ENCODE data around the gene DLGAP3. TPM values are rescaled to one million over a fixed set of nuclear protein-coding genes. Genes with fewer than 3 reads are reported as not detected.
A peak's percentile ranks its signal among the peaks of the same experiment; 100 is the strongest.

DLGAP3 gene
- total and polyA plus RNA-seq, 2 of the 13 experiments (the other 11 are each of a cell fraction or from before 2014, with no cell fraction given), result 0.03 to 0.04 TPM

DNA sequence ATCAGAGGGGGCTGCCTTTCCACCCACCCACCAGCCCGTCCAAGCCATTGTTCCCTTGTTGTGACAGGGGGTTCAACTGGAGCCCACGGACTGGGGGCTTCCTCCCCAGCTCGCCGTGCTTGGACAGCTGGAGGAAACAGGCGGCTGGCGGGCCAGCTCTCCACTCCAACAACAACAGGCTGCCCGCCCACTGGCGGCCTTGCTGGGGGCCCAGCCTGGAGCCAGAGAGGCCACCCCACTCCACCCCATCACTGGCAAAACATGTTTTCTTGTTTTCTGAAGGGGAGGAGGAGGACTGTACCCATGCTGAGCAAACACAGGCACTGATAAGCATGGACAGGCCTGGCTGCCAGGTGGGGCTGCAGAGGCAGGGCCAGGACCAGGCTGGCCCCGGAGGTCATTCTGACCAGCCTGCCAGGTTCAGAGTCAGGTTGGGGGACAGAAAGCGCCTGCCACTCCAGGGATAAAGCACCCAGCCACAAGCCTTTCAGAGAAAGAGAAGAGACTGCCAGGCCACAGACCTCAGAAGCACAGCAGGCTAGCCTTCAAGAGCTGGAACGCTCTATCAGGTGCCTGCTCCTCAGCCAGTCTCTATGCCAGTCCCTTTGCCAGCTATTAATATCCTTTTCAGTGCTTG lies 103.9 kb downstream of the DLGAP3 start (continued):
- TF ChIP-seq, protein P1, sequence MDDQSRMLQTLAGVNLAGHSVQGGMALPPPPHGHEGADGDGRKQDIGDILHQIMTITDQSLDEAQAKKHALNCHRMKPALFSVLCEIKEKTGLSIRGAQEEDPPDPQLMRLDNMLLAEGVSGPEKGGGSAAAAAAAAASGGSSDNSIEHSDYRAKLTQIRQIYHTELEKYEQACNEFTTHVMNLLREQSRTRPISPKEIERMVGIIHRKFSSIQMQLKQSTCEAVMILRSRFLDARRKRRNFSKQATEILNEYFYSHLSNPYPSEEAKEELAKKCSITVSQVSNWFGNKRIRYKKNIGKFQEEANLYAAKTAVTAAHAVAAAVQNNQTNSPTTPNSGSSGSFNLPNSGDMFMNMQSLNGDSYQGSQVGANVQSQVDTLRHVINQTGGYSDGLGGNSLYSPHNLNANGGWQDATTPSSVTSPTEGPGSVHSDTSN (CRISPR knock-in tag; IDR thresholded peaks at IDR 0.05; ENCODE audit: borderline replicate concordance), result no peak
- TF ChIP-seq YEATS4 (CRISPR knock-in tag; IDR thresholded peaks at IDR 0.05; ENCODE audit: borderline replicate concordance) (no peak), ZNF746 (CRISPR knock-in tag; IDR thresholded peaks at IDR 0.05) (peak; percentile 79; the same call in 1 of the 2 replicates), EZH2 (conservative IDR thresholded peaks at IDR 0.05; ENCODE audit: low read depth, low read length) (no peak), ZNF879 (CRISPR knock-in tag; IDR thresholded peaks at IDR 0.05) (no peak), ZNF24 (IDR thresholded peaks at IDR 0.05) (no peak), MED8 (CRISPR knock-in tag; IDR thresholded peaks at IDR 0.05; ENCODE audit: insufficient replicate concordance) (no peak), ZSCAN30 (CRISPR knock-in tag; IDR thresholded peaks at IDR 0.05) (no peak), ETV5 (CRISPR knock-in tag; IDR thresholded peaks at IDR 0.05; ENCODE audit: borderline replicate concordance) (no peak), GTF3A (CRISPR knock-in tag; conservative IDR thresholded peaks at IDR 0.05) (no peak), ZNF431 (CRISPR knock-in tag; IDR thresholded peaks at IDR 0.05; ENCODE audit: borderline replicate concordance, low read depth) (no peak), THYN1 (CRISPR knock-in tag; IDR thresholded peaks at IDR 0.05; ENCODE audit: borderline replicate concordance, low read depth) (no peak), ZNF709 (CRISPR knock-in tag; IDR thresholded peaks at IDR 0.05) (no peak), ZNF552 (CRISPR knock-in tag; IDR thresholded peaks at IDR 0.05; ENCODE audit: borderline replicate concordance) (no peak), HMG20A (CRISPR knock-in tag; IDR thresholded peaks at IDR 0.05; ENCODE audit: borderline replicate concordance) (peak; percentile 25; the same call in 1 of the 2 replicates), ZNF788 (CRISPR knock-in tag; IDR thresholded peaks at IDR 0.05; ENCODE audit: borderline replicate concordance) (peak; percentile 63; the same call in 1 of the 2 replicates), NFE2L2 (IDR thresholded peaks at IDR 0.05; ENCODE audit: low read length) (no peak), SRSF4 (IDR thresholded peaks at IDR 0.05; ENCODE audit: low read depth, low read length, poor library complexity, severe bottlenecking) (no peak)
- TF ChIP-seq, protein P2, sequence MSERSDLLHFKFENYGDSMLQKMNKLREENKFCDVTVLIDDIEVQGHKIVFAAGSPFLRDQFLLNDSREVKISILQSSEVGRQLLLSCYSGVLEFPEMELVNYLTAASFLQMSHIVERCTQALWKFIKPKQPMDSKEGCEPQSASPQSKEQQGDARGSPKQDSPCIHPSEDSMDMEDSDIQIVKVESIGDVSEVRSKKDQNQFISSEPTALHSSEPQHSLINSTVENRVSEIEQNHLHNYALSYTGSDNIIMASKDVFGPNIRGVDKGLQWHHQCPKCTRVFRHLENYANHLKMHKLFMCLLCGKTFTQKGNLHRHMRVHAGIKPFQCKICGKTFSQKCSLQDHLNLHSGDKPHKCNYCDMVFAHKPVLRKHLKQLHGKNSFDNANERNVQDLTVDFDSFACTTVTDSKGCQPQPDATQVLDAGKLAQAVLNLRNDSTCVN (CRISPR knock-in tag; IDR thresholded peaks at IDR 0.05; ENCODE audit: borderline replicate concordance), result no peak
- TF ChIP-seq, protein P3, sequence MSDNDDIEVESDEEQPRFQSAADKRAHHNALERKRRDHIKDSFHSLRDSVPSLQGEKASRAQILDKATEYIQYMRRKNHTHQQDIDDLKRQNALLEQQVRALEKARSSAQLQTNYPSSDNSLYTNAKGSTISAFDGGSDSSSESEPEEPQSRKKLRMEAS (IDR thresholded peaks at IDR 0.05), result peak; percentile 58
- TF ChIP-seq, protein P4, sequence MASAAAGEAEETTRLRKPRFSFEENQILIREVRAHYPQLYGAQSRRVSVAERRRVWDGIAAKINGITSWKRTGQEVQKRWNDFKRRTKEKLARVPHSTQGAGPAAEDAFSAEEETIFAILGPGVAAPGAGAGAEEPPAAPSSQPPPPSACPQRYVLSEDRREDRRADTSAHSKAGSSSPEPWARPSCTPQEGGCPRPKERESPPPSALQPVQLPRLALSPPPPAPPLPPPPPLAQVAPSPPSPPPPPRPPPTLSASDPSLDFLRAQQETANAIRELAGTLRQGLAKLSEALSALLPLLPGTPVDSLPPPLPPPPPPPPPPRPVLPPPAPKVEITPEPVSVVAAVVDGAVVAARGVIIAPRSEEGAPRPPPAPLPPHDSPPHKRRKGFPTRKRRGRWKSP (CRISPR knock-in tag; IDR thresholded peaks at IDR 0.05), result peak; percentile 59; the same call in 1 of the 2 replicates
- TF ChIP-seq, protein P5, sequence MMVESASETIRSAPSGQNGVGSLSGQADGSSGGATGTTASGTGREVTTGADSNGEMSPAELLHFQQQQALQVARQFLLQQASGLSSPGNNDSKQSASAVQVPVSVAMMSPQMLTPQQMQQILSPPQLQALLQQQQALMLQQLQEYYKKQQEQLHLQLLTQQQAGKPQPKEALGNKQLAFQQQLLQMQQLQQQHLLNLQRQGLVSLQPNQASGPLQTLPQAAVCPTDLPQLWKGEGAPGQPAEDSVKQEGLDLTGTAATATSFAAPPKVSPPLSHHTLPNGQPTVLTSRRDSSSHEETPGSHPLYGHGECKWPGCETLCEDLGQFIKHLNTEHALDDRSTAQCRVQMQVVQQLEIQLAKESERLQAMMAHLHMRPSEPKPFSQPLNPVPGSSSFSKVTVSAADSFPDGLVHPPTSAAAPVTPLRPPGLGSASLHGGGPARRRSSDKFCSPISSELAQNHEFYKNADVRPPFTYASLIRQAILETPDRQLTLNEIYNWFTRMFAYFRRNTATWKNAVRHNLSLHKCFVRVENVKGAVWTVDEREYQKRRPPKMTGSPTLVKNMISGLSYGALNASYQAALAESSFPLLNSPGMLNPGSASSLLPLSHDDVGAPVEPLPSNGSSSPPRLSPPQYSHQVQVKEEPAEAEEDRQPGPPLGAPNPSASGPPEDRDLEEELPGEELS (CRISPR knock-in tag; IDR thresholded peaks at IDR 0.05), result peak; percentile 98

Data from HepG2 (cell line).